GM12878 (cell line): ENCODE results near the gene CACHD1. TPM values are rescaled to one million over a fixed set of nuclear protein-coding genes. Genes with fewer than 3 reads are reported as not detected.

Source experiments
- ATAC-seq: fragments of 200-7000 bp; cut with Tn5 transposase; 3 replicates; pipeline ENCODE4 v1.9.1; 2020; ENCODE audit warnings: mild to moderate bottlenecking, moderate library complexity
- BruUV-seq: library from RNA; stranded (reverse); fragments of 400-500 nt; replicated peaks from 2 replicates; lab custom pipeline; 2021; lab: Mats Ljungman, UMichigan
- CTCF ChIA-PET: fragments of 300-600 bp; sonication (Branson Sonifier 250); formaldehyde crosslinking; extraction: SDS; loops from one replicate; lab custom pipeline; 2021; ENCODE audit warnings: inconsistent platforms; lab: Yijun Ruan, JAX
- POLR2A ChIA-PET: fragments of 350-600 bp; formaldehyde crosslinking; extraction: SDS; loops from one replicate; lab custom pipeline; 2021; ENCODE audit warnings: inconsistent platforms; lab: Charles Lee
- RAD21 ChIA-PET: fragments of 300-600 bp; sonication (Branson Sonifier 250); formaldehyde crosslinking; loops from one replicate; lab custom pipeline; 2023; ENCODE audit warnings: antibody characterized with exemption; ENCODE audit not compliant: unreplicated experiment; lab: Charles Lee
- SMC1A ChIA-PET: fragments of 300-600 bp; sonication (Branson Sonifier 250); formaldehyde crosslinking; loops from one replicate; lab custom pipeline; 2023; ENCODE audit not compliant: unreplicated experiment, uncharacterized antibody; lab: Charles Lee
- DNase-seq: peaks from one replicate; pipeline ENCODE4 v3.0.0-alpha.2; 2011; ENCODE audit warnings: low read depth, low spot score
- FAIRE-seq: peaks from 3 replicates; lab custom pipeline; 2011; peaks lifted over from hg19 to GRCh38; lab: Jason Lieb, UNC
- H2AFZ ChIP-seq: 2 replicates; pipeline ENCODE4 v1.6.0; 2011; ENCODE audit warnings: low read depth, low read length, control low read depth; ENCODE audit not compliant: control insufficient read depth
- H3K27ac ChIP-seq: 2 replicates; pipeline ENCODE4 v1.5.1; 2011; ENCODE audit warnings: control low read depth; ENCODE audit not compliant: control insufficient read depth, insufficient read depth
- H3K27me3 ChIP-seq, 2 experiments: replicated peaks in 1 of 2; 2 replicates each; pipeline versions ENCODE4 v1.6.0 to v1.6.1; 2011; ENCODE audit warnings: low read length in 1 of 2; ENCODE audit not compliant: control insufficient read depth in 2 of 2, insufficient read depth in 2 of 2
- H3K36me3 ChIP-seq, 2 experiments: 2 replicates each; pipeline ENCODE4 v1.5.1; 2011; ENCODE audit warnings: low read length in 1 of 2; ENCODE audit not compliant: control insufficient read depth in 2 of 2, insufficient read depth in 2 of 2
- H3K4me1 ChIP-seq: 2 replicates; pipeline ENCODE4 v1.6.1; 2011; ENCODE audit warnings: mild to moderate bottlenecking, low read length, moderate library complexity, mixed read lengths; ENCODE audit not compliant: control insufficient read depth, insufficient read depth
- H3K4me2 ChIP-seq: 2 replicates; pipeline ENCODE4 v1.6.0; 2011; ENCODE audit warnings: control low read depth; ENCODE audit not compliant: control insufficient read depth, insufficient read depth
- H3K4me3 ChIP-seq: fragments of 200-600 bp; sonication (generic); 2 replicates; pipeline ENCODE4 v1.5.1; 2016
- H3K79me2 ChIP-seq: 2 replicates; pipeline ENCODE4 v1.6.0; 2011; ENCODE audit warnings: low read length; ENCODE audit not compliant: control insufficient read depth, insufficient read depth
- H3K9ac ChIP-seq: 2 replicates; pipeline ENCODE4 v1.8.0; 2011; ENCODE audit warnings: low read length, control low read depth, mixed read lengths; ENCODE audit not compliant: control insufficient read depth, insufficient read depth
- H3K9me3 ChIP-seq: replicated peaks from 3 replicates; pipeline ENCODE4 v1.5.1; 2011; ENCODE audit warnings: mild to moderate bottlenecking, low read length; ENCODE audit not compliant: control insufficient read depth, insufficient read depth
- H4K20me1 ChIP-seq: 2 replicates; pipeline ENCODE4 v1.6.0; 2011; ENCODE audit not compliant: control insufficient read depth, insufficient read depth
- BACH1 ChIP-seq: fragments of 450-650 bp; IDR thresholded peaks from 2 replicates; pipeline ENCODE4 v1.6.1; 2017; ENCODE audit warnings: mild to moderate bottlenecking, borderline replicate concordance
- BMI1 ChIP-seq: fragments of 450-650 bp; IDR thresholded peaks from 2 replicates; pipeline ENCODE4 v1.6.1; 2016; ENCODE audit warnings: mild to moderate bottlenecking, moderate library complexity, borderline replicate concordance
- CHD1 ChIP-seq: IDR thresholded peaks from 2 replicates; pipeline ENCODE4 v1.6.1; 2012; ENCODE audit warnings: low read depth, low read length, improper control_type of control experiment
- CREM ChIP-seq: IDR thresholded peaks from 2 replicates; pipeline ENCODE4 v1.6.1; 2014; ENCODE audit warnings: antibody characterized with exemption, low read depth
- EZH2 ChIP-seq: IDR thresholded peaks from 2 replicates; pipeline ENCODE4 v1.6.1; 2012; ENCODE audit warnings: low read depth, mild to moderate bottlenecking, control low read depth, inconsistent platforms, low read length, borderline replicate concordance; ENCODE audit not compliant: control insufficient read depth
- HDAC2 ChIP-seq: fragments of 200-600 bp; sonication (generic); IDR thresholded peaks from 2 replicates; pipeline ENCODE4 v1.6.1; 2017
- NFIC ChIP-seq: IDR thresholded peaks from 2 replicates; pipeline ENCODE4 v1.6.1; 2012; ENCODE audit warnings: low read depth, mild to moderate bottlenecking, inconsistent platforms, low read length, moderate library complexity
- NFYA ChIP-seq: IDR thresholded peaks from 2 replicates; pipeline ENCODE4 v1.6.1; 2011; ENCODE audit warnings: low read depth, mild to moderate bottlenecking, low read length, improper control_type of control experiment, borderline replicate concordance
- NR2F1 ChIP-seq: fragments of 450-650 bp; conservative IDR thresholded peaks from 2 replicates; pipeline ENCODE4 v1.6.1; 2017; ENCODE audit warnings: mild to moderate bottlenecking
- POU2F2 ChIP-seq: IDR thresholded peaks from 3 replicates; pipeline ENCODE4 v1.6.1; 2011; ENCODE audit warnings: low read depth, mild to moderate bottlenecking, low read length, borderline replicate concordance
- STAT1 ChIP-seq: fragments of 450-650 bp; conservative IDR thresholded peaks from 2 replicates; pipeline ENCODE4 v1.6.1; 2014; ENCODE audit warnings: antibody characterized with exemption, mild to moderate bottlenecking
- TBL1XR1 ChIP-seq: IDR thresholded peaks from 2 replicates; pipeline ENCODE4 v1.6.1; 2012; ENCODE audit warnings: low read depth, low read length, improper control_type of control experiment
- YY1 ChIP-seq: IDR thresholded peaks from 2 replicates; pipeline ENCODE4 v1.6.1; 2011; ENCODE audit warnings: low read depth, mild to moderate bottlenecking, low read length
- ZNF274 ChIP-seq: IDR thresholded peaks from one replicate; pipeline ENCODE4 v1.8.0; 2011; ENCODE audit not compliant: insufficient read length, insufficient read depth
- WGBS: methylation state at CpG from one replicate; pipeline ENCODE4 v1.1.6; 2016; ENCODE audit warnings: low lambda C conversion rate; ENCODE audit not compliant: insufficient replicate concordance, insufficient coverage; ENCODE audit errors: missing lambda C conversion rate; 5-methylcytosine and 5-hydroxymethylcytosine counted together
- in situ Hi-C: fragments of 300-500 bp; cut with MboI; formaldehyde crosslinking; loops from 9 replicates; pipeline ENCODE4 v1.14.3; 2018; ENCODE audit warnings: mixed read lengths
- intact Hi-C: fragments of 100-400 bp; cut with micrococcal nuclease; formaldehyde crosslinking; loops from one replicate; pipeline ENCODE4 v1.14.2; 2022; ENCODE audit not compliant: unreplicated experiment
- polyA plus RNA-seq, 11 experiments: library from polyadenylated mRNA; depleted of rRNA in 4 of 11; unstranded in 6 of 11; stranded (reverse) in 5 of 11; fragments of >200 nt; fragmentation: Nextera tagmentation in 4 of 11; fragmentation: Illumina TruSeq in 1 of 11; extraction: Ambion mirVana in 4 of 11; extraction: Trizol in 1 of 11; gene quantifications; 1 replicate in 1 of 11; 2 replicates in 10 of 11; pipeline versions ENCODE4 v1.2.1 to v1.2.3, GENCODE V29; 2011 to 2016; ENCODE audit warnings: inconsistent platforms in 2 of 11, missing spikeins in 2 of 11, low read depth in 1 of 11
- total RNA-seq, 4 experiments: library from RNA; depleted of rRNA in 3 of 4; stranded (reverse); fragments of >200 nt in 3 of 4; fragmentation: Illumina TruSeq in 1 of 4; extraction: Trizol in 1 of 4; gene quantifications; 2 replicates each; pipeline versions ENCODE4 v1.2.1 to v1.2.3, GENCODE V29; 2013 to 2021
- TF ChIP-seq, protein P1 (sequence below): IDR thresholded peaks from 2 replicates; pipeline ENCODE4 v1.6.1; 2011; ENCODE audit warnings: mild to moderate bottlenecking, low read depth, low read length, moderate library complexity; ENCODE audit not compliant: insufficient replicate concordance

Gene CACHD1
- total and polyA plus RNA-seq, 10 of the 15 experiments (the other 5 are each of a cell fraction or from before 2014, with no cell fraction given), result 0.03 TPM; not detected in 9

GRCh38 chr1:64427879-64428278 is 42.0 kb upstream of the CACHD1 start:
- no peak overlapping the region for H3K4me3 ChIP-seq
- SMC1A ChIA-PET, result no interaction called here
- TF ChIP-seq EZH2 (no peak), CREM (no peak), NFIC (no peak), NFYA (no peak), CHD1 (no peak), TBL1XR1 (no peak), POU2F2 (no peak), BMI1 (no peak), STAT1 (no peak), NR2F1 (no peak), BACH1 (no peak), YY1 (no peak), ZNF274 (no peak), HDAC2 (no peak)
- TF ChIP-seq, protein P1, sequence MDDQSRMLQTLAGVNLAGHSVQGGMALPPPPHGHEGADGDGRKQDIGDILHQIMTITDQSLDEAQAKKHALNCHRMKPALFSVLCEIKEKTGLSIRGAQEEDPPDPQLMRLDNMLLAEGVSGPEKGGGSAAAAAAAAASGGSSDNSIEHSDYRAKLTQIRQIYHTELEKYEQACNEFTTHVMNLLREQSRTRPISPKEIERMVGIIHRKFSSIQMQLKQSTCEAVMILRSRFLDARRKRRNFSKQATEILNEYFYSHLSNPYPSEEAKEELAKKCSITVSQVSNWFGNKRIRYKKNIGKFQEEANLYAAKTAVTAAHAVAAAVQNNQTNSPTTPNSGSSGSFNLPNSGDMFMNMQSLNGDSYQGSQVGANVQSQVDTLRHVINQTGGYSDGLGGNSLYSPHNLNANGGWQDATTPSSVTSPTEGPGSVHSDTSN, result no peak
- TF ChIP-seq, all 136 proteins: peak for 0
- POLR2A ChIA-PET, result no interaction called here
- H3K9ac ChIP-seq, result no peak overlapping the region
- no peak overlapping the region for H3K4me2 ChIP-seq
- in situ Hi-C loops, result no loop called here
- RAD21 ChIA-PET, result no interaction called here
- no peaks in the 10 kb centered on the region for H3K4me1 ChIP-seq
- FAIRE-seq (no peak), DNase-seq (no peak), ATAC-seq (no peak)
- H3K9me3 ChIP-seq, result no peaks in the 10 kb centered on the region
- no peak overlapping the region for H2AFZ ChIP-seq
- 10% methylated on average over 3 of the region's 3 CpGs for WGBS
- H3K27ac ChIP-seq, result no peak overlapping the region
- no peaks in the 10 kb centered on the region for H3K36me3 ChIP-seq
- no peaks in the 10 kb centered on the region for H4K20me1 ChIP-seq
- BruUV-seq, result no TSS peak
- no peaks in the 10 kb centered on the region for H3K79me2 ChIP-seq
- CTCF ChIA-PET, result no interaction called here
- H3K27me3 ChIP-seq, result no peaks in the 10 kb centered on the region
- intact Hi-C loops, result no loop called here
